ENCODE measurements around the gene TSNAXIP1. TPM values are rescaled to one million over a fixed set of nuclear protein-coding genes. Genes with fewer than 3 reads are reported as not detected.

The TSNAXIP1 gene
- total and polyA plus RNA-seq, 9 donors = 0.80 to 1.9 (median 1.5) TPM

- H3K36me3 ChIP-seq (ENCODE audit: control insufficient read depth, insufficient read depth, low read length) = peaks cover 63% of the 10 kb centered on the region
- H3K4me1 ChIP-seq (ENCODE audit: control insufficient read depth, insufficient read depth, low read length) = peaks cover 26% of the 10 kb centered on the region
- WGBS (ENCODE audit: insufficient coverage) = 94% methylated on average over 3 of the region's 3 CpGs
- H3K4me3 ChIP-seq (ENCODE audit: low read length) = no peak overlapping the region
- H3K27ac ChIP-seq (ENCODE audit: low read length) = no peak overlapping the region
- no peak for DNase-seq
- H3K9me3 ChIP-seq (replicated peaks; ENCODE audit: control insufficient read depth, low read depth, low read length) = no peaks in the 10 kb centered on the region
- no peaks in the 10 kb centered on the region for H3K27me3 ChIP-seq (ENCODE audit: control insufficient read depth, insufficient read depth, low read length)
These were observed 64.6 kb downstream of the TSNAXIP1 start for GRCh38 chr16:67871256-67871655.

GRCh38 chr16:67872131-67872630 is 65.5 kb downstream of the TSNAXIP1 start:
- H3K36me3 ChIP-seq (ENCODE audit: control insufficient read depth, insufficient read depth, low read length) = peaks cover 66% of the 10 kb centered on the region
- peak overlapping the region; percentile 76 for H3K27ac ChIP-seq (ENCODE audit: low read length)

GRCh38 chr16:67872631-67873434 is 66.1 kb downstream of the TSNAXIP1 start, which contains the start of gene EDC4:
TSS of gene EDC4 (plus strand) at chr16:67873052. CDS start at chr16:67873262, 210 bp downstream.
- WGBS (ENCODE audit: insufficient coverage) = under 1% methylated on average over 64 of the region's 72 CpGs
- H3K9me3 ChIP-seq (replicated peaks; ENCODE audit: control insufficient read depth, low read depth, low read length) = no peaks in the 10 kb centered on the region
- peak; percentile 88 for DNase-seq
- H3K27me3 ChIP-seq (ENCODE audit: control insufficient read depth, insufficient read depth, low read length) = no peaks in the 10 kb centered on the region
- H3K4me1 ChIP-seq (ENCODE audit: control insufficient read depth, insufficient read depth, low read length) = peaks cover 26% of the 10 kb centered on the region
- peak within 1 kb of the TSS; percentile 76 for H3K27ac ChIP-seq (ENCODE audit: low read length)
- H3K4me3 ChIP-seq (ENCODE audit: low read length) = peak within 1 kb of the TSS; percentile 97
- peaks cover 66% of the 10 kb centered on the region for H3K36me3 ChIP-seq (ENCODE audit: control insufficient read depth, insufficient read depth, low read length)

More at GRCh38 chr16:67872131-67872630, 65.5 kb downstream of the TSNAXIP1 start:
- no CpG with 5 or more reads among the region's 2 CpGs for WGBS (ENCODE audit: insufficient coverage)
- Histone ChIP-seq H3K4me3 (ENCODE audit: low read length) (no peak overlapping the region), H3K9me3 (replicated peaks; ENCODE audit: control insufficient read depth, low read depth, low read length) (no peaks in the 10 kb centered on the region), H3K27me3 (ENCODE audit: control insufficient read depth, insufficient read depth, low read length) (no peaks in the 10 kb centered on the region), H3K4me1 (ENCODE audit: control insufficient read depth, insufficient read depth, low read length) (peaks cover 26% of the 10 kb centered on the region)
- DNase-seq = no peak

- H3K4me3 ChIP-seq (ENCODE audit: low read length) = peak overlapping the region; percentile 97
- peaks cover 26% of the 10 kb centered on the region for H3K4me1 ChIP-seq (ENCODE audit: control insufficient read depth, insufficient read depth, low read length)
- peaks cover 66% of the 10 kb centered on the region for H3K36me3 ChIP-seq (ENCODE audit: control insufficient read depth, insufficient read depth, low read length)
- no peaks in the 10 kb centered on the region for H3K27me3 ChIP-seq (ENCODE audit: control insufficient read depth, insufficient read depth, low read length)
- 6% methylated on average over 16 of the region's 23 CpGs for WGBS (ENCODE audit: insufficient coverage)
- peak overlapping the region; percentile 76 for H3K27ac ChIP-seq (ENCODE audit: low read length)
- no peaks in the 10 kb centered on the region for H3K9me3 ChIP-seq (replicated peaks; ENCODE audit: control insufficient read depth, low read depth, low read length)
- no peak for DNase-seq
These were observed 67.0 kb downstream of the TSNAXIP1 start for GRCh38 chr16:67873435-67874370.

- peak overlapping the region; percentile 97 for H3K4me3 ChIP-seq (ENCODE audit: low read length)
- no peaks in the 10 kb centered on the region for H3K9me3 ChIP-seq (replicated peaks; ENCODE audit: control insufficient read depth, low read depth, low read length)
- peaks cover 67% of the 10 kb centered on the region for H3K36me3 ChIP-seq (ENCODE audit: control insufficient read depth, insufficient read depth, low read length)
- peak overlapping the region; percentile 76 for H3K27ac ChIP-seq (ENCODE audit: low read length)
- H3K27me3 ChIP-seq (ENCODE audit: control insufficient read depth, insufficient read depth, low read length) = no peaks in the 10 kb centered on the region
- 90% methylated on average over 2 of the region's 3 CpGs for whole genome bisulfite sequencing (ENCODE audit: insufficient coverage)
- H3K4me1 ChIP-seq (ENCODE audit: control insufficient read depth, insufficient read depth, low read length) = peaks cover 26% of the 10 kb centered on the region
- no peak for DNase-seq
These were observed 67.7 kb downstream of the TSNAXIP1 start for GRCh38 chr16:67874372-67874771.

- no peak for DNase-seq
- Histone ChIP-seq H3K27ac (ENCODE audit: low read length) (no peak overlapping the region), H3K4me3 (ENCODE audit: low read length) (no peak overlapping the region), H3K9me3 (replicated peaks; ENCODE audit: control insufficient read depth, low read depth, low read length) (no peaks in the 10 kb centered on the region), H3K36me3 (ENCODE audit: control insufficient read depth, insufficient read depth, low read length) (peaks cover 73% of the 10 kb centered on the region), H3K27me3 (ENCODE audit: control insufficient read depth, insufficient read depth, low read length) (no peaks in the 10 kb centered on the region), H3K4me1 (ENCODE audit: control insufficient read depth, insufficient read depth, low read length) (peaks cover 52% of the 10 kb centered on the region)
- 98% methylated on average over 8 of the region's 11 CpGs for WGBS (ENCODE audit: insufficient coverage)
These were observed 70.4 kb downstream of the TSNAXIP1 start for GRCh38 chr16:67877064-67877463.

Other genes with a start within 250 kb of the TSNAXIP1 start
- gene CTCF, start 244.4 kb upstream of the TSNAXIP1 start, total RNA-seq = 27.4 TPM
- gene CTCF, start 244.4 kb upstream of the TSNAXIP1 start, polyA plus RNA-seq (ENCODE audit: insufficient read depth in 1 of 8, insufficient read length in 8 of 8, low replicate concordance in 1 of 8) = 10 to 100 TPM; 37.6 to 52.3 (median 42.3) TPM
- gene CARMIL2, start 161.7 kb upstream of the TSNAXIP1 start, total RNA-seq = 0.18 TPM
- 1 to 10 TPM in 2 of 8 donors, under 1 TPM in 6; 0.17 to 1.2 (median 0.53) TPM for gene CARMIL2, start 161.7 kb upstream of the TSNAXIP1 start, polyA plus RNA-seq (ENCODE audit: insufficient read depth in 1 of 8, insufficient read length in 8 of 8, low replicate concordance in 1 of 8)
- gene ACD, start 146.6 kb upstream of the TSNAXIP1 start, total RNA-seq = 14.0 TPM
- 10 to 100 TPM; 13.7 to 19.3 (median 16.5) TPM for gene ACD, start 146.6 kb upstream of the TSNAXIP1 start, polyA plus RNA-seq (ENCODE audit: insufficient read depth in 1 of 8, insufficient read length in 8 of 8, low replicate concordance in 1 of 8)
- gene PARD6A, start 145.9 kb upstream of the TSNAXIP1 start, total RNA-seq = 1.3 TPM
- gene PARD6A, start 145.9 kb upstream of the TSNAXIP1 start, polyA plus RNA-seq (ENCODE audit: insufficient read depth in 1 of 8, insufficient read length in 8 of 8, low replicate concordance in 1 of 8) = 1 to 10 TPM in 5 of 8 donors, under 1 TPM in 3; 0.59 to 1.8 (median 1.3) TPM
- gene ENKD1, start 140.1 kb upstream of the TSNAXIP1 start, total RNA-seq = 10.2 TPM
- 10 to 100 TPM in 1 of 8 donors, 1 to 10 TPM in 7; 8.1 to 13.4 (median 9.0) TPM for gene ENKD1, start 140.1 kb upstream of the TSNAXIP1 start, polyA plus RNA-seq (ENCODE audit: insufficient read depth in 1 of 8, insufficient read length in 8 of 8, low replicate concordance in 1 of 8)
- gene C16orf86, start 140.1 kb upstream of the TSNAXIP1 start, total RNA-seq = 2.6 TPM
- 1 to 10 TPM; 2.1 to 4.3 (median 2.7) TPM for gene C16orf86, start 140.1 kb upstream of the TSNAXIP1 start, polyA plus RNA-seq (ENCODE audit: insufficient read depth in 1 of 8, insufficient read length in 8 of 8, low replicate concordance in 1 of 8)
- gene GFOD2, start 87.6 kb upstream of the TSNAXIP1 start, total RNA-seq = 11.4 TPM
- gene GFOD2, start 87.6 kb upstream of the TSNAXIP1 start, polyA plus RNA-seq (ENCODE audit: insufficient read depth in 1 of 8, insufficient read length in 8 of 8, low replicate concordance in 1 of 8) = 10 to 100 TPM; 13.1 to 18.3 (median 14.1) TPM
- gene RANBP10, start 329 bp upstream of the TSNAXIP1 start, total RNA-seq = 7.1 TPM
- 10 to 100 TPM; 13.6 to 24.1 (median 20.4) TPM for gene RANBP10, start 329 bp upstream of the TSNAXIP1 start, polyA plus RNA-seq (ENCODE audit: insufficient read depth in 1 of 8, insufficient read length in 8 of 8, low replicate concordance in 1 of 8)
- gene THAP11, start 35.4 kb downstream of the TSNAXIP1 start, total RNA-seq = 29.4 TPM
- 10 to 100 TPM; 25.3 to 29.5 (median 27.2) TPM for gene THAP11, start 35.4 kb downstream of the TSNAXIP1 start, polyA plus RNA-seq (ENCODE audit: insufficient read depth in 1 of 8, insufficient read length in 8 of 8, low replicate concordance in 1 of 8)
- 47.8 TPM for gene NUTF2, start 40.0 kb downstream of the TSNAXIP1 start, total RNA-seq
- gene NUTF2, start 40.0 kb downstream of the TSNAXIP1 start, polyA plus RNA-seq (ENCODE audit: insufficient read depth in 1 of 8, insufficient read length in 8 of 8, low replicate concordance in 1 of 8) = 100 to 1,000 TPM; 125 to 136 (median 128) TPM
- 32.0 TPM for gene CENPT, start 40.8 kb downstream of the TSNAXIP1 start, total RNA-seq
- 10 to 100 TPM; 31.2 to 47.9 (median 39.8) TPM for gene CENPT, start 40.8 kb downstream of the TSNAXIP1 start, polyA plus RNA-seq (ENCODE audit: insufficient read depth in 1 of 8, insufficient read length in 8 of 8, low replicate concordance in 1 of 8)
- gene EDC4, start 66.2 kb downstream of the TSNAXIP1 start, total RNA-seq = 56.9 TPM
- 100 to 1,000 TPM; 100 to 124 (median 114) TPM for gene EDC4, start 66.2 kb downstream of the TSNAXIP1 start, polyA plus RNA-seq (ENCODE audit: insufficient read depth in 1 of 8, insufficient read length in 8 of 8, low replicate concordance in 1 of 8)
- 0.75 TPM for gene NRN1L, start 78.0 kb downstream of the TSNAXIP1 start, total RNA-seq
- 1 to 10 TPM in 1 of 8 donors, under 1 TPM in 5, not detected in 2; 0.24 to 1.3 (median 0.79) TPM for gene NRN1L, start 78.0 kb downstream of the TSNAXIP1 start, polyA plus RNA-seq (ENCODE audit: insufficient read depth in 1 of 8, insufficient read length in 8 of 8, low replicate concordance in 1 of 8)
- gene PSKH1, start 86.4 kb downstream of the TSNAXIP1 start, total RNA-seq = 8.6 TPM
- gene PSKH1, start 86.4 kb downstream of the TSNAXIP1 start, polyA plus RNA-seq (ENCODE audit: insufficient read depth in 1 of 8, insufficient read length in 8 of 8, low replicate concordance in 1 of 8) = 10 to 100 TPM; 18.1 to 26.1 (median 24.5) TPM
- 0.66 TPM for gene CTRL, start 125.0 kb downstream of the TSNAXIP1 start, total RNA-seq
- gene CTRL, start 125.0 kb downstream of the TSNAXIP1 start, polyA plus RNA-seq (ENCODE audit: insufficient read depth in 1 of 8, insufficient read length in 8 of 8, low replicate concordance in 1 of 8) = 1 to 10 TPM; 2.3 to 5.2 (median 3.6) TPM
- gene PSMB10, start 130.0 kb downstream of the TSNAXIP1 start, total RNA-seq = 44.6 TPM
- 10 to 100 TPM; 24.7 to 42.1 (median 32.5) TPM for gene PSMB10, start 130.0 kb downstream of the TSNAXIP1 start, polyA plus RNA-seq (ENCODE audit: insufficient read depth in 1 of 8, insufficient read length in 8 of 8, low replicate concordance in 1 of 8)
- gene LCAT, start 137.2 kb downstream of the TSNAXIP1 start, total RNA-seq = 12.5 TPM
- 10 to 100 TPM; 19.1 to 30.0 (median 26.0) TPM for gene LCAT, start 137.2 kb downstream of the TSNAXIP1 start, polyA plus RNA-seq (ENCODE audit: insufficient read depth in 1 of 8, insufficient read length in 8 of 8, low replicate concordance in 1 of 8)
- gene SLC12A4, start 161.7 kb downstream of the TSNAXIP1 start, total RNA-seq = 34.2 TPM
- gene SLC12A4, start 161.7 kb downstream of the TSNAXIP1 start, polyA plus RNA-seq (ENCODE audit: insufficient read depth in 1 of 8, insufficient read length in 8 of 8, low replicate concordance in 1 of 8) = 10 to 100 TPM; 34.4 to 55.2 (median 43.4) TPM
- 0.04 TPM for gene DPEP3, start 173.6 kb downstream of the TSNAXIP1 start, total RNA-seq
- gene DPEP3, start 173.6 kb downstream of the TSNAXIP1 start, polyA plus RNA-seq (ENCODE audit: insufficient read depth in 1 of 8, insufficient read length in 8 of 8, low replicate concordance in 1 of 8) = under 1 TPM in 4 of 8 donors, not detected in 4; 0.05 to 0.15 (median 0.11) TPM
- 0.75 TPM for gene DPEP2, start 192.6 kb downstream of the TSNAXIP1 start, total RNA-seq
- 1 to 10 TPM in 5 of 8 donors, under 1 TPM in 3; 0.52 to 1.4 (median 1.1) TPM for gene DPEP2, start 192.6 kb downstream of the TSNAXIP1 start, polyA plus RNA-seq (ENCODE audit: insufficient read depth in 1 of 8, insufficient read length in 8 of 8, low replicate concordance in 1 of 8)
- not detected for gene DPEP2NB, start 209.0 kb downstream of the TSNAXIP1 start, total RNA-seq
- gene DPEP2NB, start 209.0 kb downstream of the TSNAXIP1 start, polyA plus RNA-seq (ENCODE audit: insufficient read depth in 1 of 8, insufficient read length in 8 of 8, low replicate concordance in 1 of 8) = not detected
- 5.2 TPM for gene DDX28, start 216.3 kb downstream of the TSNAXIP1 start, total RNA-seq
- gene DDX28, start 216.3 kb downstream of the TSNAXIP1 start, polyA plus RNA-seq (ENCODE audit: insufficient read depth in 1 of 8, insufficient read length in 8 of 8, low replicate concordance in 1 of 8) = 1 to 10 TPM; 5.3 to 7.2 (median 6.3) TPM
- gene DUS2, start 216.4 kb downstream of the TSNAXIP1 start, total RNA-seq = 13.4 TPM
- 10 to 100 TPM; 10.1 to 13.7 (median 12.1) TPM for gene DUS2, start 216.4 kb downstream of the TSNAXIP1 start, polyA plus RNA-seq (ENCODE audit: insufficient read depth in 1 of 8, insufficient read length in 8 of 8, low replicate concordance in 1 of 8)